Nephron (organoid): ENCODE measurements around the gene POPDC3.

ENCODE experiments used
- H3K27ac Mint-ChIP-seq, 3 experiments: 2 replicates each; pipeline ENCODE4 v1.8.0; 2020; ENCODE audit warnings: mixed read lengths in 3 of 3, mild to moderate bottlenecking in 2 of 3, moderate library complexity in 1 of 3
- H3K27me3 Mint-ChIP-seq: 2 replicates; pipeline ENCODE4 v1.8.0; 2021; ENCODE audit warnings: low read depth, mild to moderate bottlenecking, moderate library complexity, mixed read lengths
- H3K36me3 Mint-ChIP-seq: 2 replicates; pipeline ENCODE4 v1.8.0; 2020; ENCODE audit warnings: low read depth, mixed read lengths
- H3K4me1 Mint-ChIP-seq: 2 replicates; pipeline ENCODE4 v1.8.0; 2020; ENCODE audit warnings: mixed read lengths
- H3K4me3 Mint-ChIP-seq, 3 experiments: 2 replicates each; pipeline ENCODE4 v1.8.0; 2020; ENCODE audit warnings: mild to moderate bottlenecking in 3 of 3, mixed read lengths in 3 of 3, moderate library complexity in 2 of 3
- H3K9me3 Mint-ChIP-seq: 2 replicates; pipeline ENCODE4 v1.8.0; 2020; ENCODE audit warnings: mixed read lengths
- CTCF ChIP-seq, 3 experiments: fragments of 200-600 bp; sonication (generic); IDR thresholded peaks; one replicate each; pipeline ENCODE4 v1.5.0; 2021; ENCODE audit warnings: antibody characterized with exemption in 3 of 3; ENCODE audit not compliant: unreplicated experiment in 3 of 3

POPDC3 gene

DNA sequence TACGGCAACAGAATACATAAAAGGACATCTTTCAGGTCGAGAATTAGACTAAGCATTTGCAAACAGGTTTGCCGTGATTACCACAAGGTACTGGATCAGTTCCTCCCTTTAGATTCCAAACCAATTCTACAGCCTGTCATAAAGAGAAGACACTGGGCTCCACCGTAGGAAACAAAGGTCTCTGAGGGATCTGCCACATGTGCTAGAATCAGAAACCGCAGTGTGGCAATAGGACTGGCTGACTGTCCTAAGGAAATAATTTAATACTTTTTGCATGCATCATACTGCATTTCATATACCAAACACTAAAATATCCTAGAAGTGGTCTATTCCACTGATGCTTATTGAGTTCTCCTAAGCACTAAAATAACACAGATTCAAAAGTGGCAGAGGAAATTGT is 59.2 kb downstream of the POPDC3 start:
- Mint-ChIP-seq H3K27me3 (no peaks in the 10 kb centered on the region), H3K27ac (no peak overlapping the region), H3K4me1 (no peaks in the 10 kb centered on the region), H3K36me3 (no peaks in the 10 kb centered on the region), H3K4me3 (no peak overlapping the region), H3K9me3 (no peaks in the 10 kb centered on the region)
- TF ChIP-seq CTCF (IDR thresholded peaks at IDR 0.05; ENCODE audit: unreplicated experiment in 3 of 3): no peak

- Mint-ChIP-seq H3K36me3 (no peaks in the 10 kb centered on the region), H3K27me3 (no peaks in the 10 kb centered on the region), H3K27ac (no peak overlapping the region), H3K4me1 (no peaks in the 10 kb centered on the region), H3K4me3 (no peak overlapping the region), H3K9me3 (no peaks in the 10 kb centered on the region)
- TF ChIP-seq CTCF (IDR thresholded peaks at IDR 0.05; ENCODE audit: unreplicated experiment in 3 of 3): no peak
These were observed 63.7 kb downstream of the POPDC3 start for GRCh38 chr6:105116150-105116549.

- no peaks in the 10 kb centered on the region for H3K36me3 Mint-ChIP-seq
These were observed 66.4 kb downstream of the POPDC3 start for GRCh38 chr6:105113422-105113821.

DNA sequence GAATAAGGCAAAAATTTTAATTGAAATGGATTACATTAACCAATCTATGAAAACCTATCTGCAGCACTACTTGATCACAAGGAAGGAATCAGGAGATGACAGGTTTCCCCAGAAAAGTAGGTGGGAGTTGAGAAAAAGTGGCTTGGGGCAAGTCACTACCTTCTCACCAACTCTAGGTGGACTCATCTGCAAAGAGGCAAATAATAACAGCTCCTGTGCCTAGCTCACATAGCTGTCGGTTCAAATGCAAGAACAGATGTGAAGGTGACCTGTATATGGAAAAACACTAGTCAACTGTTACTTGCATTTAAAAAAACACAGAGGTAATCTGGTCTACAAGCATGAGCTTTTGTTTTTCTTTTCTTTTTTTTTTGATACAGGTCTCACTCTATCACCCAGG is 67.2 kb downstream of the POPDC3 start:
- H3K9me3 Mint-ChIP-seq: no peaks in the 10 kb centered on the region
- TF ChIP-seq CTCF (IDR thresholded peaks at IDR 0.05; ENCODE audit: unreplicated experiment in 3 of 3): no peak
- no peak overlapping the region for H3K4me3 Mint-ChIP-seq
- no peaks in the 10 kb centered on the region for H3K36me3 Mint-ChIP-seq
- no peak overlapping the region for H3K27ac Mint-ChIP-seq
- no peaks in the 10 kb centered on the region for H3K27me3 Mint-ChIP-seq
- peaks cover 5% of the 10 kb centered on the region for H3K4me1 Mint-ChIP-seq

More at GRCh38 chr6:105113422-105113821, 66.4 kb downstream of the POPDC3 start:
- Mint-ChIP-seq H3K27me3 (no peaks in the 10 kb centered on the region), H3K9me3 (no peaks in the 10 kb centered on the region), H3K4me3 (no peak overlapping the region), H3K4me1 (peaks cover 5% of the 10 kb centered on the region), H3K27ac (no peak overlapping the region)
- no peak for TF ChIP-seq CTCF (IDR thresholded peaks at IDR 0.05; ENCODE audit: unreplicated experiment in 3 of 3)

- no peak overlapping the region for H3K27ac Mint-ChIP-seq
- no peaks in the 10 kb centered on the region for H3K9me3 Mint-ChIP-seq
- H3K27me3 Mint-ChIP-seq: no peaks in the 10 kb centered on the region
- no peaks in the 10 kb centered on the region for H3K36me3 Mint-ChIP-seq
- no peak for TF ChIP-seq CTCF (IDR thresholded peaks at IDR 0.05; ENCODE audit: unreplicated experiment in 3 of 3)
- no peak overlapping the region for H3K4me3 Mint-ChIP-seq
- H3K4me1 Mint-ChIP-seq: peaks cover 5% of the 10 kb centered on the region
These were observed 67.9 kb downstream of the POPDC3 start for GRCh38 chr6:105111871-105112270.

GRCh38 chr6:105111105-105111504 is 68.7 kb downstream of the POPDC3 start:
- Mint-ChIP-seq H3K4me1 (peaks cover 5% of the 10 kb centered on the region), H3K9me3 (no peaks in the 10 kb centered on the region), H3K27ac (no peak overlapping the region), H3K27me3 (no peaks in the 10 kb centered on the region), H3K4me3 (no peak overlapping the region), H3K36me3 (no peaks in the 10 kb centered on the region)
- no peak for TF ChIP-seq CTCF (IDR thresholded peaks at IDR 0.05; ENCODE audit: unreplicated experiment in 3 of 3)
